GM19438 (cell line): ENCODE results near the gene GKAP1.
"Not testable (repeated sequence)": the region's sequence is repeated elsewhere in the genome, so short reads cannot be mapped to it uniquely, and the experiment has no call there.

Experiments used
- ATAC-seq: cut with Tn5 transposase; IDR thresholded peaks from one replicate; pipeline ENCODE4 v1.9.1; 2021; ENCODE audit warnings: low read depth; ENCODE audit not compliant: unreplicated experiment

GKAP1 gene

GRCh38 chr9:83817356-83818278 is at the start of gene GKAP1:
TSS of gene GKAP1 (minus strand) at chr9:83817769. CDS start at chr9:83806517, 11,252 bp downstream.
- peak; percentile 78 for ATAC-seq

DNA sequence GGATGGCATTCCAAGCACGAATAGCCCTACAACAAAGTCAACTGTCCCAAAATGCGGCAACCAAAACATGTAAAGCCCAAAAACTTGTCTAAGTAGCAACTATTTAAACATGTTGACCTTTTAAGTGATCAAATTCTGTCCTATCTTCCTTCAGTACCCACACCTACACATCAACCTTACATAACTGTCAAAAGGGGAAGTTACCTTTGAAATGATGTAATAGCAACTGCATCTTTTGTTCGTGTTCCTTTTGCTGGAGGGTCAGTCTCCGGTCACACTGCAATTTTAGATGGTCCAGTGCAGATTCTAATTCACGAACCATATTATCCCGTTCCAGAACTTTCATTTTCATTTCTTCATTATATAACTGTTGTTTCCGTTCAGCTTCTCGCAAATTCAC is 32.3 kb upstream of the GKAP1 start:
- not testable (repeated sequence) for ATAC-seq

DNA sequence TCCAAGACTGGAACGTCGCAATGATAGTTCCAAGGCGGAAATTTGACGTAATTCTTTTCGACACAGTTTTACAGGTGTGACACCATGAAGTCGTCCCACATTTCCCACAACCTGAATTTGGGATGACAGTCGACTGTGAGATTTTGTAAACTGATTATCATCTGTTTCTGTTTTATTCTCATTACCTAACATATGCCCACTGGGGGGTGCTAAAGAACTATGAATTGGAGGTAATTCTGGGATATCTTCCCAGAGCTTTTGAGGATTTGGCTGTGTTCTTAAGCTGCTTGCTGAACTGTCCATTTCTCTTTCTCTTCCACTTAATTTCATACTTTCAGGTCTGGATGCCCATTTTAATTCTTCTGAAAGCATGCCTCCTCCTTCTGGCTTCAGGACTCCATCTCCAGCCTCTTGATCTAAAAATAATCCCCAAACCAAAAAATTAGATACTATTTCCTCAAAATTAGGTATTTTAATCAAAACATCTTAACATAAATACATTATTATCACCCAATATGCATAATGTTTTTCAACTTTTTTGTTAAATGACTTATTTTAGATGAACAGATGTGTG is 19.6 kb upstream of the GKAP1 start:
- ATAC-seq = not testable (repeated sequence)

GRCh38 chr9:83830426-83831071 is 13.0 kb upstream of the GKAP1 start:
- ATAC-seq = not testable (repeated sequence)

DNA sequence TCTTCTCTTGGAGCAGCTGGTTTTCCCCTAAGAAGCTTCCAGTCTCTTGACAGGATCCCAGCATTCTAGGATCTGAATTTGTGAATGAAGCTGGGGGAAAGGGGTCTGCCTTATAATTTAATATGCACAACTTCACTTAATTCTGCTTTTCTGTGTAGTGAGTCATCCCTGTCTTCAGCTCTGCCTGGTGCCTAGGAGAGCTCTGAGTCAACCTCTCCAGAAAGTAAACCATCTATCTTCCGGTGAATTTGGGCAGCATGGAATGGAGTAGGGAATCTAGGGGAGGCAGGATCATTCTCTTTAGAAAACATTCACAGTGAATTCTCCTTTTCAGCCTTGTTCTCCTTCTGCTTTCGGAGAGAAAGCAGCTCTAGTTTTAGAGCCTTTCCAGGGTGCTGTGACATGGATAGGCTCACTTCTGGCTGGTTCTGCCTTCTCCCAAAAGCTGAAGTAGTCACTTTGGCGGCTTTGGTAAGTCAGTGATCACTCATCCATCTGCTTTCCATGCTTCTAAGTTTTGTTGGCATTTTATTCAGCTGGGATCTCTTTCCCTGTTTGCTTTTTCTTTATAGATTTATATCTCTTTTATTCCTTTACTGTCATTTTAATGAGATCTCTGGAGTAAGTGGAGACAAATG is 7.5 kb upstream of the GKAP1 start:
- not testable (repeated sequence) for ATAC-seq

GRCh38 chr9:83817011-83817355 is 586 bp downstream of the GKAP1 start:
- ATAC-seq = not testable (repeated sequence)

- ATAC-seq = not testable (repeated sequence)
These were observed 2.4 kb downstream of the GKAP1 start for GRCh38 chr9:83815120-83815519.

DNA sequence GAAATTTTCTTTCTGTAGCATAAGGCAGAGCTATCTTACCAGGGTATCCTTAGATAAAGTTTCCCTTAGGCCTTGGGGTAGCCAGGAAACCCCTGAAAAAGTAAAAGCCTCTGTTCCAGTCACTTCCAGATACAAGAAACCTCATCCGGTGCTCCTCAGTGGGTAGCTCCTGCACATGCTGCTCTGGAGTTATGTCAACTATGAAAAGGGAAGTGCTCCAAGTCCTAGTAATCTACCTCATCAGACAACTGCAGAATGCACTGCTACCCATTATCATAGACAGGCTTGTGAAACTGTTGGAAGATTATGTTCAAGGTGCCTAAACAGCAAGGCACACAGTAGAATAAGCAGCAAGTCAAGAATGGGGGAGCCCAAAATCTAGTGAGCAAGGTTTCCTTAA is 8.4 kb downstream of the GKAP1 start:
- ATAC-seq = not testable (repeated sequence)

DNA sequence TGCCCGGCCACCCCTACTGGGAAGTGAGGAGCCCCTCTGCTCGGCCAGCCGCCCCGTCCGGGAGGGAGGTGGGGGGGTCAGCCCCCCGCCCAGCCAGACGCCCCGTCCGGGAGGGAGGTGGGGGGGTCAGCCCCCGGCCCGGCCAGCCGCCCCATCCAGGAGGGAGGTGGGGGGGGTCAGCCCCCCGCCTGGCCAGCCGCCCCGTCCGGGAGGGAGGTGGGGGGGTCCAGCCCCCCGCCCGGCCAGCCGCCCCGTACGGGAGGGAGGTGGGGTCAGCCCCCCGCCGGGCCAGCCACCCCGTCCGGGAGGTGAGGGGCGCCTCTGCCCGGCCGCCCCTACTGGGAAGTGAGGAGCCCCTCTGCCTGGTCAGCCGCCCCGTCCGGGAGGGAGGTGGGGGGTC is 13.1 kb downstream of the GKAP1 start:
- ATAC-seq = not testable (repeated sequence)

DNA sequence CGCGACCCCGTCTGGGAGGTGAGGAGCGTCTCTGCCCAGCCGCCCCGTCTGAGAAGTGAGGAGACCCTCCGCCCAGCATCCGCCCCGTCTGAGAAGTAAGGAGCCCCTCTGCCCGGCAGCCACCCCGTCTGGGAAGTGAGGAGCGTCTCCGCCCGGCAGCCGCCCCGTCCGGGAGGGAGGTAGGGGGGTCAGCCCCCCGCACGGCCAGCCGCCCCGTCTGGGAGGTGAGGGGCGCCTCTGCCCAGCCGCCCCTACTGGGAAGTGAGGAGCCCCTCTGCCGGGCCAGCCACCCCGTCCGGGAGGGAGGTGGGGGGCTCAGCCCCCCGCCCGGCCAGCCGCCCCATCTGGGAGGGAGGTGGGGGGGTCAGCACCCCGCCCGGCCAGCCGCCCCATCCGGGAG is 13.6 kb downstream of the GKAP1 start:
- not testable (repeated sequence) for ATAC-seq

GRCh38 chr9:83800236-83801033 is 17.1 kb downstream of the GKAP1 start:
- no peak for ATAC-seq

GRCh38 chr9:83794051-83794450 is 23.5 kb downstream of the GKAP1 start:
- ATAC-seq = no peak

GRCh38 chr9:83792746-83793145 is 24.8 kb downstream of the GKAP1 start:
- ATAC-seq = no peak

DNA sequence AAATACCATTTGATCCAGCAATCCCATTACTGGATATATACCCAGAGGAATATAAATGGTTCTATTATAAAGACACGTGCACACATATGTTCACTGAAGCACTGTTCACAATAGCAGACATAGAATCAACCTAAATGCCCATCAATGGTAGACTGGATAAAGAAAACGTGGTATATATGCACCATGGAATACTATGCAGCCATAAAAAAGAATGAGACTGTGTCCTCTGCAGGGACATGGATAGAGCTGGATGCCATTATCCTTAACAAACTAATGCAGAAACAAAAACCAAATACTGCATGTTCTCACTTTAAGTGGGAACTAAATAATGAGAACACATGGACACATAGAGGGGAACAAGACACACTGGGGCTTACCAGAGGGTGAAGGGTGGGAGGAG is 39.4 kb downstream of the GKAP1 start:
- no peak for ATAC-seq

- no peak for ATAC-seq
These were observed 41.6 kb downstream of the GKAP1 start for GRCh38 chr9:83775932-83776331.

- no peak for ATAC-seq
These were observed 44.7 kb downstream of the GKAP1 start for GRCh38 chr9:83772860-83773259.

- no peak for ATAC-seq
These were observed 52.2 kb downstream of the GKAP1 start for GRCh38 chr9:83765376-83765775.

DNA sequence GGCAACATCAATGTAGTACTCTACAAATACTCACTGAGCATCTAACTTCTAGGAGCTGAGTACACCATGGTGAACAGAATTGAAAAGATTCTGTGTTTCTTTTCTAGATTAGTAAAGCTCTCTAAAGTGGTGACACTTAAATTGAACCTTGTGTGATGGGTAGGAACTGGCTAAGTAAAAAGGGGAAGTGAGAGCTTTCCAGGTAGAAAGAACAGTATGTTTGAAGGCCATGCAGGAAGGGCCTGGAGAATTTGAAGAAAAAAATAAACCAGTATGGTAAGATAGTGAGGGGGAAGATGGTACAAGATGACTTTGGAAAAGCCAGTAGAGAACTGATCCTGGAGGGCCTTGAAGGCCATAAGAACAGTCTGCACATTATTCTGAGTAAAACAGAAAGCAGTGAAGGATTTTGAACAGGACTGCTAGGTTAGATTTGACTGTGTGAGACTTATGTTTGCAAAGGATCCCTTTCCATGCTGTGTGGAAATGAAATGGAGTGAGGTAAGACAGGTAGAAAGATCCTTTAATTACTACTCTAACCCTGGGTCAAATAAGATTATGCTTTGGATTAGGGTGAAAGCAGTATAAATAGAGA is 63.1 kb downstream of the GKAP1 start:
- no peak for ATAC-seq

DNA sequence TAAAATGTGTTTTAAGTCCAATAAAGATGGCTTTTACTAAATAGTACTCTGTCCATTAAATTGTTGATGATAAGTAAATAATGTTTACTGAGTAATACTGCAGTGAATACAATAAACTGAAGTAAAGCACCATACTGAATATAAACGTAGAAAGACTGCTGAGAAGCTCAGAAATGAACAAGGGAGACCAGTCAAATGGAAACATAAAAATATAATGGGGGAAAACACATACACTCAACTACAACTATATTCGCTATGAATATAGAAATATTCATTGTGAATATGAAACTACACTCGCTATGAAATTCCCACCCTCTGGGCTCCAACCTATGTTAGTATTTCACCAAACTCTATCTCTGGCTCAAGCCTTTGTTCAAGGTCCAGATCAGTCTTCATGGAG is 67.9 kb downstream of the GKAP1 start:
- ATAC-seq = no peak

GRCh38 chr9:83744206-83744605 is 73.4 kb downstream of the GKAP1 start:
- no peak for ATAC-seq
